HEK293 (cell line): ENCODE measurements around the gene VASN.

ENCODE experiments used
- CTCF ChIA-PET: fragments of 350-600 bp; formaldehyde crosslinking; extraction: SDS; loops from one replicate; lab custom pipeline; 2021; ENCODE audit warnings: antibody characterized with exemption; lab: Yijun Ruan, JAX
- POLR2A ChIA-PET: fragments of 300-600 bp; formaldehyde crosslinking; extraction: SDS; loops from one replicate; lab custom pipeline; 2020; ENCODE audit warnings: antibody characterized with exemption, inconsistent platforms; lab: Yijun Ruan, JAX
- H3K27ac ChIP-seq: fragments of 200-500 bp; sonication (Bioruptor generic); 2 replicates; pipeline ENCODE4 v1.5.1; 2014; ENCODE audit warnings: low read depth, low read length, control low read depth, inconsistent platforms; ENCODE audit errors: extremely low read depth
- H3K36me3 ChIP-seq, 2 experiments: fragments of 200-500 bp in 1 of 2; sonication (Bioruptor generic) in 1 of 2; 1 replicate in 1 of 2; 2 replicates in 1 of 2; pipeline ENCODE4 v1.5.1; 2014 to 2017; ENCODE audit warnings: inconsistent platforms in 2 of 2, low read length in 2 of 2; ENCODE audit not compliant: control insufficient read depth in 2 of 2, insufficient read depth in 1 of 2
- H3K4me1 ChIP-seq: fragments of 200-500 bp; sonication (Bioruptor generic); 2 replicates; pipeline ENCODE4 v1.5.1; 2014; ENCODE audit warnings: mild to moderate bottlenecking, low read length, inconsistent platforms; ENCODE audit not compliant: control insufficient read depth, insufficient read depth
- H3K4me3 ChIP-seq: 2 replicates; pipeline ENCODE4 v1.5.1; 2011; ENCODE audit warnings: low read depth, mild to moderate bottlenecking, control low read depth, low read length, moderate library complexity
- H3K9me3 ChIP-seq: fragments of 200-500 bp; sonication (Bioruptor generic); 2 replicates; pipeline ENCODE4 v1.5.1; 2014; ENCODE audit warnings: low read depth, low read length, inconsistent platforms; ENCODE audit not compliant: control insufficient read depth, insufficient read depth
- GFI1B ChIP-seq: fragments of 450-650 bp; formaldehyde crosslinking; IDR thresholded peaks from 2 replicates; pipeline ENCODE4 v1.5.1; 2016; ENCODE audit warnings: missing biosample characterization, missing genetic modification characterization
- GLIS2 ChIP-seq: fragments of 450-650 bp; formaldehyde crosslinking; IDR thresholded peaks from 2 replicates; pipeline ENCODE4 v1.5.1; 2016; ENCODE audit warnings: missing biosample characterization, missing genetic modification characterization
- KLF8 ChIP-seq: fragments of 450-650 bp; formaldehyde crosslinking; IDR thresholded peaks from 2 replicates; pipeline ENCODE4 v1.5.1; 2016; ENCODE audit warnings: missing biosample characterization, missing genetic modification characterization
- OSR2 ChIP-seq: fragments of 450-650 bp; formaldehyde crosslinking; IDR thresholded peaks from 2 replicates; pipeline ENCODE4 v1.5.1; 2016; ENCODE audit warnings: missing biosample characterization, missing genetic modification characterization
- PRDM1 ChIP-seq: fragments of 450-650 bp; formaldehyde crosslinking; IDR thresholded peaks from 2 replicates; pipeline ENCODE4; 2016; ENCODE audit warnings: missing biosample characterization, missing genetic modification characterization
- PRDM10 ChIP-seq: fragments of 450-650 bp; formaldehyde crosslinking; IDR thresholded peaks from 2 replicates; pipeline ENCODE4 v1.5.1; 2016; ENCODE audit warnings: missing biosample characterization, missing genetic modification characterization
- REST ChIP-seq: fragments of 450-650 bp; formaldehyde crosslinking; IDR thresholded peaks from 2 replicates; pipeline ENCODE4 v1.5.1; 2016; ENCODE audit warnings: missing biosample characterization, missing genetic modification characterization
- ZBTB20 ChIP-seq: fragments of 450-650 bp; formaldehyde crosslinking; IDR thresholded peaks from 2 replicates; pipeline ENCODE4 v1.5.1; 2016; ENCODE audit warnings: missing biosample characterization, missing genetic modification characterization
- ZEB2 ChIP-seq: fragments of 450-650 bp; formaldehyde crosslinking; IDR thresholded peaks from 2 replicates; pipeline ENCODE4 v1.5.1; 2016; ENCODE audit warnings: missing biosample characterization, missing genetic modification characterization
- ZNF133 ChIP-seq: fragments of 450-650 bp; formaldehyde crosslinking; IDR thresholded peaks from 2 replicates; pipeline ENCODE4 v1.5.1; 2016; ENCODE audit warnings: missing biosample characterization, missing genetic modification characterization
- ZNF155 ChIP-seq: fragments of 450-650 bp; formaldehyde crosslinking; IDR thresholded peaks from 2 replicates; pipeline ENCODE4 v1.5.1; 2016; ENCODE audit warnings: missing biosample characterization, missing genetic modification characterization
- ZNF18 ChIP-seq: fragments of 450-650 bp; formaldehyde crosslinking; IDR thresholded peaks from 2 replicates; pipeline ENCODE4 v1.5.1; 2016; ENCODE audit warnings: missing biosample characterization, missing genetic modification characterization
- ZNF221 ChIP-seq: fragments of 450-650 bp; formaldehyde crosslinking; IDR thresholded peaks from 2 replicates; pipeline ENCODE4 v1.5.1; 2017; ENCODE audit warnings: missing biosample characterization, missing genetic modification characterization, borderline replicate concordance
- ZNF302 ChIP-seq: fragments of 450-650 bp; formaldehyde crosslinking; IDR thresholded peaks from 2 replicates; pipeline ENCODE4 v1.5.1; 2016; ENCODE audit warnings: missing biosample characterization, missing genetic modification characterization, low read depth
- ZNF335 ChIP-seq: fragments of 450-650 bp; formaldehyde crosslinking; conservative IDR thresholded peaks from 2 replicates; pipeline ENCODE4 v1.5.1; 2016; ENCODE audit warnings: missing biosample characterization, missing genetic modification characterization
- ZNF354C ChIP-seq: fragments of 450-650 bp; formaldehyde crosslinking; IDR thresholded peaks from 2 replicates; pipeline ENCODE4 v1.5.1; 2016; ENCODE audit warnings: missing biosample characterization, missing genetic modification characterization, low read depth, borderline replicate concordance
- ZNF449 ChIP-seq: fragments of 450-650 bp; formaldehyde crosslinking; IDR thresholded peaks from 2 replicates; pipeline ENCODE4 v1.5.1; 2017; ENCODE audit warnings: missing biosample characterization, mild to moderate bottlenecking, missing genetic modification characterization, moderate library complexity
- ZNF530 ChIP-seq: fragments of 450-650 bp; formaldehyde crosslinking; IDR thresholded peaks from 2 replicates; pipeline ENCODE4 v1.5.1; 2016; ENCODE audit warnings: low read depth, missing biosample characterization, missing genetic modification characterization
- ZNF596 ChIP-seq: fragments of 450-650 bp; IDR thresholded peaks from 2 replicates; pipeline ENCODE4 v1.5.0; 2018; ENCODE audit warnings: missing biosample characterization, mild to moderate bottlenecking, missing genetic modification characterization, moderate library complexity
- ZNF654 ChIP-seq: fragments of 450-650 bp; formaldehyde crosslinking; IDR thresholded peaks from 2 replicates; pipeline ENCODE4 v1.5.1; 2016; ENCODE audit warnings: low read depth, missing biosample characterization, missing genetic modification characterization
- ZNF660 ChIP-seq: fragments of 450-650 bp; IDR thresholded peaks from 2 replicates; pipeline ENCODE4 v1.5.1; 2018; ENCODE audit warnings: missing biosample characterization, mild to moderate bottlenecking, missing genetic modification characterization
- ZSCAN5A ChIP-seq: fragments of 450-650 bp; formaldehyde crosslinking; IDR thresholded peaks from 2 replicates; pipeline ENCODE4 v1.5.1; 2016; ENCODE audit warnings: missing biosample characterization, missing genetic modification characterization

Gene VASN

GRCh38 chr16:4420505-4421105 lies 49.0 kb downstream of the VASN start:
- Histone ChIP-seq H3K4me3 (no peak overlapping the region), H3K27ac (no peak overlapping the region)
- TF ChIP-seq ZNF133 (tag by site-specific recombination) (no peak), PRDM10 (tag by site-specific recombination) (peak; percentile 52; the same call in 1 of the 2 replicates)
- TF ChIP-seq, all 188 proteins: peak for 1
- H3K4me1 ChIP-seq, result peaks cover 4% of the 10 kb centered on the region
- H3K9me3 ChIP-seq, result no peaks in the 10 kb centered on the region
- POLR2A ChIA-PET, result no interaction called here
- CTCF ChIA-PET, result interaction anchor here (1.4 kb wide), 1 partner anchor 18 kb away, joined by 7 read pairs; no protein-coding TSS in a partner anchor
- no peaks in the 10 kb centered on the region for H3K36me3 ChIP-seq

GRCh38 chr16:4425378-4426020 lies 53.9 kb downstream of the VASN start, which contains the start of gene DNAJA3:
DNAJA3 (plus strand) TSS chr16:4425868; CDS start chr16:4425882, 14 bp downstream.
- Histone ChIP-seq H3K27ac (peak within 1 kb of the TSS; percentile 90), H3K36me3 (peaks cover 5 to 21% of the 10 kb centered on the region in 2 experiments; a peak in 2 of 3 replicates), H3K4me1 (peaks cover 4% of the 10 kb centered on the region), H3K9me3 (no peaks in the 10 kb centered on the region), H3K4me3 (peak within 1 kb of the TSS; percentile 94)
- ChIA-PET POLR2A (no interaction called here), CTCF (interaction anchor here (1.0 kb wide), 1 partner anchor 21 kb away, joined by 3 read pairs; no protein-coding TSS in a partner anchor)
- TF ChIP-seq ZNF335 (tag by site-specific recombination) (peak; percentile 99), ZNF302 (tag by site-specific recombination) (no peak), ZNF530 (tag by site-specific recombination) (no peak), ZSCAN5A (tag by site-specific recombination) (no peak), GFI1B (tag by site-specific recombination) (no peak; the same call in 1 of the 2 replicates), ZNF221 (tag by site-specific recombination) (no peak), ZNF660 (tag by site-specific recombination) (peak; percentile 46), ZEB2 (tag by site-specific recombination) (0 out of 2 replicates have a peak, but pooled peaks have one; percentile 38), OSR2 (tag by site-specific recombination) (no peak), ZNF155 (no peak), PRDM1 (tag by site-specific recombination) (no peak), ZBTB20 (tag by site-specific recombination) (peak; percentile 69), ZNF654 (tag by site-specific recombination) (no peak), REST (tag by site-specific recombination) (no peak), ZNF18 (tag by site-specific recombination) (no peak), ZNF354C (tag by site-specific recombination) (no peak), ZNF596 (tag by site-specific recombination) (no peak), KLF8 (tag by site-specific recombination) (no peak; the same call in 1 of the 2 replicates), ZNF449 (tag by site-specific recombination) (no peak), GLIS2 (tag by site-specific recombination) (no peak; the same call in 1 of the 2 replicates)
